Subcutaneous preadipocyte (primary cell): ENCODE results near the gene HTR3C. TPM values are rescaled to one million over a fixed set of nuclear protein-coding genes. Genes with fewer than 3 reads are reported as not detected.

Experiments
- small RNA-seq: library from RNA; depleted of rRNA; stranded (forward); fragments of <200 nt; gene quantifications from one replicate; pipeline ENCODE3, GENCODE V24; 2012
- total RNA-seq: library from RNA; depleted of rRNA; stranded (reverse); fragments of >200 nt; gene quantifications from 2 replicates; pipeline ENCODE4 v1.2.3, GENCODE V29; 2012

Gene HTR3C
- total RNA-seq = not detected in 2 replicates

GRCh38 chr3:184052767-184053166, at the start of gene HTR3C:
Gene HTR3C, plus strand, starts transcription at chr3:184053047. Its CDS starts 34 bp downstream, at chr3:184053081.

GRCh38 chr3:184017672-184018423, 35.0 kb upstream of the HTR3C start, which contains the start of gene ABCC5:
Gene ABCC5, minus strand, starts transcription at chr3:184017884. Its CDS starts 3,492 bp downstream, at chr3:184014392.

GRCh38 chr3:184031187-184031792, 21.6 kb upstream of the HTR3C start, which contains the start of gene HTR3D:
Gene HTR3D, plus strand, starts transcription at chr3:184031742. Its CDS starts 0 bp downstream, at chr3:184031742.

GRCh38 chr3:184096811-184097383, 44.0 kb downstream of the HTR3C start, which contains the start of gene HTR3E:
Gene HTR3E, plus strand, starts transcription at chr3:184097064. Its CDS starts 466 bp downstream, at chr3:184097530.

Small RNA genes within 50 kb of the gene (small RNA-seq; reads per million reads assigned to genes)
- gene RF00019 = not detected

Other genes with a start within 250 kb of the HTR3C start
- gene MAP6D1, start 227.5 kb upstream of the HTR3C start, total RNA-seq = 0.73 and 3.9 TPM in 2 replicates
- gene PARL, start 168.2 kb upstream of the HTR3C start, total RNA-seq = 23.1 and 32.0 TPM in 2 replicates
- 13.6 and 16.4 TPM in 2 replicates for gene ABCC5, start 35.2 kb upstream of the HTR3C start, total RNA-seq
- gene HTR3D, start 21.3 kb upstream of the HTR3C start, total RNA-seq = not detected in 2 replicates
- gene HTR3E, start 44.0 kb downstream of the HTR3C start, total RNA-seq = not detected in 2 replicates
- gene EIF2B5, start 82.3 kb downstream of the HTR3C start, total RNA-seq = 26.1 and 34.2 TPM in 2 replicates
- 22.8 and 28.5 TPM in 2 replicates for gene DVL3, start 102.3 kb downstream of the HTR3C start, total RNA-seq
- 359 and 374 TPM in 2 replicates for gene AP2M1, start 121.8 kb downstream of the HTR3C start, total RNA-seq
- 34.6 and 38.2 TPM in 2 replicates for gene ABCF3, start 133.2 kb downstream of the HTR3C start, total RNA-seq
- gene VWA5B2, start 176.5 kb downstream of the HTR3C start, total RNA-seq = not detected in 2 replicates
- 49.3 and 56.6 TPM in 2 replicates for gene ALG3, start 195.9 kb downstream of the HTR3C start, total RNA-seq
- 5.5 and 5.7 TPM in 2 replicates for gene EEF1AKMT4, start 196.6 kb downstream of the HTR3C start, total RNA-seq
- not detected in 2 replicates for gene CAMK2N2, start 208.5 kb downstream of the HTR3C start, total RNA-seq
- not detected in 2 replicates for gene ECE2, start 223.0 kb downstream of the HTR3C start, total RNA-seq
- gene PSMD2, start 246.2 kb downstream of the HTR3C start, total RNA-seq = 300 and 404 TPM in 2 replicates